Thyroid gland (tissue), 4 donors: ENCODE data around the gene PRSS33. TPM values are rescaled to one million over a fixed set of nuclear protein-coding genes. Genes with fewer than 3 reads are reported as not detected.

ENCODE experiments used
- DNase-seq, 2 donors: peaks; one replicate each; pipeline ENCODE4 v3.0.0-alpha.2; 2019
- H3K27ac ChIP-seq, 3 donors: fragments of 200-600 bp; sonication (generic); 1 replicate in 2 of 3; 2 replicates in 1 of 3; pipeline ENCODE4 v1.5.1; 2016 to 2019; ENCODE audit warnings: mild to moderate bottlenecking in 1 of 3, moderate library complexity in 1 of 3
- H3K27me3 ChIP-seq: fragments of 200-600 bp; sonication (generic); one replicate; pipeline ENCODE4 v1.5.1; 2019
- H3K36me3 ChIP-seq, 2 donors: fragments of 200-600 bp; sonication (generic); one replicate each; pipeline ENCODE4 v1.5.1; 2016 to 2019
- H3K4me1 ChIP-seq, 2 donors: fragments of 200-600 bp; sonication (generic); one replicate each; pipeline ENCODE4 v1.5.1; 2017 to 2019
- H3K4me3 ChIP-seq, 3 donors: fragments of 200-600 bp; sonication (generic); replicated peaks in 1 of 3; 1 replicate in 2 of 3; 2 replicates in 1 of 3; pipeline ENCODE4 v1.5.1; 2016; ENCODE audit warnings: mild to moderate bottlenecking in 1 of 3
- H3K9me3 ChIP-seq: fragments of 200-600 bp; sonication (generic); one replicate; pipeline ENCODE4 v1.5.1; 2017
- POLR2A ChIP-seq, 2 donors: fragments of 450-650 bp; IDR thresholded peaks; one replicate each; pipeline ENCODE4 v1.6.1; 2017; ENCODE audit warnings: antibody characterized with exemption in 2 of 2, mild to moderate bottlenecking in 2 of 2, moderate library complexity in 1 of 2
- WGBS, 2 donors: methylation state at CpG; one replicate each; pipeline ENCODE4 v1.1.5; 2017; 5-methylcytosine and 5-hydroxymethylcytosine counted together
- intact Hi-C: fragments of 100-400 bp; cut with DNase I; formaldehyde crosslinking; loops from one replicate; pipeline ENCODE4 v1.15.1; 2023
- total RNA-seq, 4 donors: library from RNA; depleted of rRNA; stranded (reverse); fragments of >200 nt; gene quantifications; one replicate each; pipeline ENCODE4 v1.2.3, GENCODE V29; 2016
- TF ChIP-seq, protein P1 (sequence below), 6 experiments: fragments of 200-600 bp in 3 of 6; fragments of 450-650 bp in 3 of 6; sonication (generic) in 3 of 6; IDR thresholded peaks; one replicate each; pipeline ENCODE4 v1.5.1; 2016 to 2019; ENCODE audit warnings: antibody characterized with exemption in 6 of 6, mild to moderate bottlenecking in 2 of 6, inconsistent platforms in 1 of 6, moderate library complexity in 1 of 6

Gene PRSS33
- total RNA-seq, 4 donors from 2014 or later: not detected

DNA sequence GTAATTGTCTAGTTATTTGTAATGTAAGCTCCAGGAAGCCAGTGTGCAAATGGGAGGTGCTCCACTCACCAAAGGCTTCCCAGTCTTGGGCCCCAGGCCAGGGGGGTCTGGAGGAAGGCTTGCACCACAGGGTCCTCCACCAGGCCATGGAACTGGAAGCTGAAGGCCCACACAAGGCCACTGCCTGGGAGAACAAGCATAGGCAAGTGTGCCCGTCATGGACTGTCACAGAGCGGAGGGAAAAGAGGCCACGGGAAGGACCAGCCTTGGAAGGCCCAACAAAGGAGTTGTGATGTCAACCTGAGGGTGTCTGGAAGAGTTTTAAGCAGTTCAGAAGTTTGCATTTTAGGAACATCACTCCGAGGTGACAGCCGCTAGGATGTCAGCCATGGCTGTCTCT, 37.9 kb downstream of the PRSS33 start:
- DNase-seq: no peak
- 98 to 99% methylated on average over 5 of the region's 5 CpGs for WGBS, 2 donors
- intact Hi-C loops: no loop called here

GRCh38 chr16:2748757-2749455, 38.5 kb downstream of the PRSS33 start:
- intact Hi-C loops: no loop called here
- Histone ChIP-seq H3K27ac (no peak overlapping the region), H3K36me3 (no peaks in the 10 kb centered on the region), H3K4me3 (no peak overlapping the region), H3K27me3 (no peaks in the 10 kb centered on the region), H3K4me1 (peaks cover 9 to 13% of the 10 kb centered on the region in 2 donors), H3K9me3 (no peaks in the 10 kb centered on the region)
- WGBS, 2 donors: 81 to 90% methylated on average over 5 of the region's 7 CpGs
- no peak for TF ChIP-seq POLR2A (IDR thresholded peaks at IDR 0.05)
- TF ChIP-seq, protein P1, sequence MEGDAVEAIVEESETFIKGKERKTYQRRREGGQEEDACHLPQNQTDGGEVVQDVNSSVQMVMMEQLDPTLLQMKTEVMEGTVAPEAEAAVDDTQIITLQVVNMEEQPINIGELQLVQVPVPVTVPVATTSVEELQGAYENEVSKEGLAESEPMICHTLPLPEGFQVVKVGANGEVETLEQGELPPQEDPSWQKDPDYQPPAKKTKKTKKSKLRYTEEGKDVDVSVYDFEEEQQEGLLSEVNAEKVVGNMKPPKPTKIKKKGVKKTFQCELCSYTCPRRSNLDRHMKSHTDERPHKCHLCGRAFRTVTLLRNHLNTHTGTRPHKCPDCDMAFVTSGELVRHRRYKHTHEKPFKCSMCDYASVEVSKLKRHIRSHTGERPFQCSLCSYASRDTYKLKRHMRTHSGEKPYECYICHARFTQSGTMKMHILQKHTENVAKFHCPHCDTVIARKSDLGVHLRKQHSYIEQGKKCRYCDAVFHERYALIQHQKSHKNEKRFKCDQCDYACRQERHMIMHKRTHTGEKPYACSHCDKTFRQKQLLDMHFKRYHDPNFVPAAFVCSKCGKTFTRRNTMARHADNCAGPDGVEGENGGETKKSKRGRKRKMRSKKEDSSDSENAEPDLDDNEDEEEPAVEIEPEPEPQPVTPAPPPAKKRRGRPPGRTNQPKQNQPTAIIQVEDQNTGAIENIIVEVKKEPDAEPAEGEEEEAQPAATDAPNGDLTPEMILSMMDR (IDR thresholded peaks at IDR 0.05): no peak
- no peak for DNase-seq

More for the DNA sequence above, 37.9 kb downstream of the PRSS33 start:
- Histone ChIP-seq H3K9me3 (no peaks in the 10 kb centered on the region), H3K4me1 (peaks cover 15 to 19% of the 10 kb centered on the region in 2 donors), H3K36me3 (no peaks in the 10 kb centered on the region), H3K27ac (no peak overlapping the region), H3K4me3 (no peak overlapping the region), H3K27me3 (no peaks in the 10 kb centered on the region)
- TF ChIP-seq, protein P1 (IDR thresholded peaks at IDR 0.05): no peak
- TF ChIP-seq POLR2A (IDR thresholded peaks at IDR 0.05): no peak

- intact Hi-C loops: no loop called here
- TF ChIP-seq POLR2A (IDR thresholded peaks at IDR 0.05): no peak
- TF ChIP-seq, protein P1 (IDR thresholded peaks at IDR 0.05): no peak
- no peak for DNase-seq
- Histone ChIP-seq H3K36me3 (no peaks in the 10 kb centered on the region), H3K9me3 (no peaks in the 10 kb centered on the region), H3K4me1 (no peaks in the 10 kb centered on the region), H3K27ac (no peak overlapping the region), H3K27me3 (no peaks in the 10 kb centered on the region), H3K4me3 (no peak overlapping the region)
- WGBS, 2 donors: 85 to 87% methylated on average over 9 of the region's 9 CpGs
Observed at GRCh38 chr16:2745961-2746360, 41.4 kb downstream of the PRSS33 start.

- intact Hi-C loops: no loop called here
- DNase-seq: no peak
- WGBS, 2 donors: 56 to 64% methylated on average over 13 of the region's 15 CpGs
- Histone ChIP-seq H3K27ac (no peak overlapping the region), H3K36me3 (no peaks in the 10 kb centered on the region), H3K9me3 (no peaks in the 10 kb centered on the region), H3K4me3 (no peak overlapping the region), H3K27me3 (no peaks in the 10 kb centered on the region), H3K4me1 (no peaks in the 10 kb centered on the region)
- TF ChIP-seq, protein P1 (IDR thresholded peaks at IDR 0.05): no peak
- no peak for TF ChIP-seq POLR2A (IDR thresholded peaks at IDR 0.05)
Observed at GRCh38 chr16:2745116-2745890, 42.1 kb downstream of the PRSS33 start.

DNA sequence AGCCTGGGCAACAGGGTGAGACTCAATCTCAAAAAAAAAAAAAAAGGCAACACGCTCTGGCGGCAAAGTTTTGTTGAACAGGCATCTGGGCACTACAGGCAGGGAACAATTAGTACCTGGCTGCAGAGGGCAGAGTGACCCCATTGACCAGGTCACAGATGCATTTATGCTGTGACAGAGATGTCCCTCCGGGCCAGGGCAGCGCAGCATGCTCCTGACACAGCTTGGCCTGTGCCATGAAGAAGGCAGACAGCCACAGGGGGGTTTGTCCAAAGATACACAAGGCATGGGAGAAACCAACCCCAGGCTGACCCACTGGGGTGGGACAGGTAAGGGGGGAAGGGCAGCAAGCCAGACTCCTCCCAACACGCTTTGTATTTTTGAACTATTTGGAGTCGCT, 42.6 kb downstream of the PRSS33 start:
- Histone ChIP-seq H3K27ac (no peak overlapping the region), H3K27me3 (no peaks in the 10 kb centered on the region), H3K4me3 (no peak overlapping the region), H3K9me3 (no peaks in the 10 kb centered on the region), H3K36me3 (no peaks in the 10 kb centered on the region), H3K4me1 (no peaks in the 10 kb centered on the region)
- intact Hi-C loops: no loop called here
- DNase-seq: no peak
- 82 to 86% methylated on average over 6 of the region's 6 CpGs for WGBS, 2 donors
- no peak for TF ChIP-seq POLR2A (IDR thresholded peaks at IDR 0.05)
- TF ChIP-seq, protein P1 (IDR thresholded peaks at IDR 0.05): no peak
